ENCODE results near the gene OLIG3. TPM values are rescaled to one million over a fixed set of nuclear protein-coding genes. Genes with fewer than 3 reads are reported as not detected.

Gene OLIG3
- not detected in 2 replicates for total RNA-seq (2021)
- Bru-seq, nascent RNA = not detected
- not detected for BruChase-seq, experiment 1, labeled RNA remaining after a 2-hour chase
- BruChase-seq, experiment 2, labeled RNA remaining after a 6-hour chase = not detected
- long read RNA-seq = 0 reads

- CTCF ChIA-PET = interaction anchor here (0.6 kb wide), 1 partner anchor 269 kb away, joined by 3 read pairs; no protein-coding TSS in a partner anchor
- H3K27ac ChIP-seq = no peak within 1 kb of the TSS
Observed at GRCh38 chr6:137494281-137494987, at the start of gene OLIG3. Gene OLIG3 (minus strand): TSS chr6:137494394. CDS start chr6:137494170, 224 bp downstream.

DNA sequence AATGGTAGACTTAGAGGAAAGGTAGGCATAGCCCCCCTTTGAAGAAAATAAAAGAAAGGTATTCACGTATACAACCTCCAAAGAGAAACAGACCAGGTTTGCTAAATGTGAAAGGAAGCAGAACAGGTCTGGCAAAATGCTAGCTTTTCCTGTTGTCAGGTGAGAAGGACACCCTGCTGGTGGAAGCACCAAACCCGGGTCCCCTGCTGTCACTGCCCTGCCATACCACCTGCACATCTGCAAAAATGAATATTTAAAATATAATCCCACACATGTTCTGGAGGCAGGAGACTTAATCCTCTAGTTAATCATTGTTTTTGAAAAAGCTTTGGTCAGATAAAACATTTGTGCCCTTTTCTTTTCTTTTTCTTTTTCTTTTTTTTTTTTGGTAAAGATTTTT lies 48.9 kb upstream of the OLIG3 start:
- no peaks in the 10 kb centered on the region for H3K9me2 ChIP-seq (ENCODE audit: insufficient read depth)
- intact Hi-C loops (cut with micrococcal nuclease; ENCODE audit: unreplicated experiment) = no loop called here
- no peaks in the 10 kb centered on the region for H4K20me1 ChIP-seq (ENCODE audit: insufficient read depth)
- H3K36me3 ChIP-seq (ENCODE audit: low read depth) = no peaks in the 10 kb centered on the region
- POLR2A ChIA-PET (ENCODE audit: unreplicated experiment) = no interaction called here
- no peaks in the 10 kb centered on the region for H3F3A ChIP-seq (ENCODE audit: insufficient read depth, low read depth)
- H3K4me1 ChIP-seq (replicated peaks; ENCODE audit: insufficient read depth) = no peaks in the 10 kb centered on the region
- no peaks in the 10 kb centered on the region for H3K79me2 ChIP-seq (ENCODE audit: low read depth)
- H3K4me2 ChIP-seq = no peak overlapping the region
- no peak overlapping the region for H2AFZ ChIP-seq
- H3K9me3 ChIP-seq (ENCODE audit: insufficient read depth, low read depth) = no peaks in the 10 kb centered on the region
- H3K27ac ChIP-seq = no peak overlapping the region
- H3K4me3 ChIP-seq = no peak overlapping the region
- CTCF ChIA-PET = no interaction called here
- no peaks in the 10 kb centered on the region for H3K27me3 ChIP-seq (ENCODE audit: insufficient read depth, low read depth)
- DNase-seq = no peak
- TF ChIP-seq EZH2 (IDR thresholded peaks at IDR 0.05; ENCODE audit: low read depth) = no peak
- TF ChIP-seq, protein P1, sequence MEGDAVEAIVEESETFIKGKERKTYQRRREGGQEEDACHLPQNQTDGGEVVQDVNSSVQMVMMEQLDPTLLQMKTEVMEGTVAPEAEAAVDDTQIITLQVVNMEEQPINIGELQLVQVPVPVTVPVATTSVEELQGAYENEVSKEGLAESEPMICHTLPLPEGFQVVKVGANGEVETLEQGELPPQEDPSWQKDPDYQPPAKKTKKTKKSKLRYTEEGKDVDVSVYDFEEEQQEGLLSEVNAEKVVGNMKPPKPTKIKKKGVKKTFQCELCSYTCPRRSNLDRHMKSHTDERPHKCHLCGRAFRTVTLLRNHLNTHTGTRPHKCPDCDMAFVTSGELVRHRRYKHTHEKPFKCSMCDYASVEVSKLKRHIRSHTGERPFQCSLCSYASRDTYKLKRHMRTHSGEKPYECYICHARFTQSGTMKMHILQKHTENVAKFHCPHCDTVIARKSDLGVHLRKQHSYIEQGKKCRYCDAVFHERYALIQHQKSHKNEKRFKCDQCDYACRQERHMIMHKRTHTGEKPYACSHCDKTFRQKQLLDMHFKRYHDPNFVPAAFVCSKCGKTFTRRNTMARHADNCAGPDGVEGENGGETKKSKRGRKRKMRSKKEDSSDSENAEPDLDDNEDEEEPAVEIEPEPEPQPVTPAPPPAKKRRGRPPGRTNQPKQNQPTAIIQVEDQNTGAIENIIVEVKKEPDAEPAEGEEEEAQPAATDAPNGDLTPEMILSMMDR (conservative IDR thresholded peaks at IDR 0.05) = no peak
- BruUV-seq (replicated peaks) = no TSS peak

More at GRCh38 chr6:137494281-137494987, at the start of gene OLIG3:
- Histone ChIP-seq H2AFZ (no peak within 1 kb of the TSS), H3K27me3 (ENCODE audit: insufficient read depth, low read depth) (no peaks in the 10 kb centered on the region), H3K4me3 (no peak within 1 kb of the TSS), H4K20me1 (ENCODE audit: insufficient read depth) (no peaks in the 10 kb centered on the region), H3F3A (ENCODE audit: insufficient read depth, low read depth) (no peaks in the 10 kb centered on the region), H3K36me3 (ENCODE audit: low read depth) (no peaks in the 10 kb centered on the region), H3K9me3 (ENCODE audit: insufficient read depth, low read depth) (no peaks in the 10 kb centered on the region), H3K4me2 (no peak within 1 kb of the TSS), H3K79me2 (ENCODE audit: low read depth) (no peaks in the 10 kb centered on the region), H3K4me1 (replicated peaks; ENCODE audit: insufficient read depth) (no peaks in the 10 kb centered on the region), H3K9me2 (ENCODE audit: insufficient read depth) (no peaks in the 10 kb centered on the region)
- TF ChIP-seq, protein P1 (conservative IDR thresholded peaks at IDR 0.05) = no peak
- no peak for TF ChIP-seq EZH2 (IDR thresholded peaks at IDR 0.05; ENCODE audit: low read depth)
- intact Hi-C loops (cut with micrococcal nuclease; ENCODE audit: unreplicated experiment) = no loop called here
- no peak for DNase-seq
- BruUV-seq (replicated peaks) = no TSS peak
- POLR2A ChIA-PET (ENCODE audit: unreplicated experiment) = no interaction called here

- no peaks in the 10 kb centered on the region for H3F3A ChIP-seq (ENCODE audit: insufficient read depth, low read depth)
- intact Hi-C loops (cut with micrococcal nuclease; ENCODE audit: unreplicated experiment) = no loop called here
- CTCF ChIA-PET = no interaction called here
- H3K9me3 ChIP-seq (ENCODE audit: insufficient read depth, low read depth) = no peaks in the 10 kb centered on the region
- H3K27me3 ChIP-seq (ENCODE audit: insufficient read depth, low read depth) = no peaks in the 10 kb centered on the region
- DNase-seq = no peak
- H2AFZ ChIP-seq = no peak overlapping the region
- BruUV-seq (replicated peaks) = no TSS peak
- H3K36me3 ChIP-seq (ENCODE audit: low read depth) = no peaks in the 10 kb centered on the region
- H3K27ac ChIP-seq = no peak overlapping the region
- H3K4me3 ChIP-seq = no peak overlapping the region
- H3K4me2 ChIP-seq = no peak overlapping the region
- no peaks in the 10 kb centered on the region for H3K9me2 ChIP-seq (ENCODE audit: insufficient read depth)
- no peaks in the 10 kb centered on the region for H4K20me1 ChIP-seq (ENCODE audit: insufficient read depth)
- no peak for TF ChIP-seq EZH2 (IDR thresholded peaks at IDR 0.05; ENCODE audit: low read depth)
- TF ChIP-seq, protein P1 (conservative IDR thresholded peaks at IDR 0.05) = no peak
- POLR2A ChIA-PET (ENCODE audit: unreplicated experiment) = no interaction called here
- no peaks in the 10 kb centered on the region for H3K79me2 ChIP-seq (ENCODE audit: low read depth)
- H3K4me1 ChIP-seq (replicated peaks; ENCODE audit: insufficient read depth) = no peaks in the 10 kb centered on the region
Observed at GRCh38 chr6:137542713-137543112, 48.5 kb upstream of the OLIG3 start.

Data from PC-9 (cell line).